Mucosa of descending colon (tissue), 3 donors: Measurements from ENCODE around the gene SSNA1. TPM values are rescaled to one million over a fixed set of nuclear protein-coding genes. Genes with fewer than 3 reads are reported as not detected.

Experiments
- ATAC-seq: fragments of 200-7000 bp; cut with Tn5 transposase; one replicate; pipeline ENCODE4 v1.9.1; 2020; ENCODE audit warnings: mild to moderate bottlenecking, moderate library complexity
- DNase-seq, 3 donors: peaks; one replicate each; pipeline ENCODE4 v3.0.0-alpha.2; 2020
- H3K36me3 ChIP-seq: fragments of 200-600 bp; one replicate; pipeline ENCODE4 v1.8.0; 2021; ENCODE audit warnings: low read depth, mild to moderate bottlenecking
- H3K4me1 ChIP-seq: fragments of 200-600 bp; one replicate; pipeline ENCODE4 v1.8.0; 2021; ENCODE audit warnings: low read depth, mild to moderate bottlenecking
- H3K4me3 ChIP-seq: fragments of 200-600 bp; one replicate; pipeline ENCODE4 v1.8.0; 2021; ENCODE audit warnings: mild to moderate bottlenecking
- H3K9me3 ChIP-seq: fragments of 200-600 bp; one replicate; pipeline ENCODE4 v1.8.0; 2021; ENCODE audit warnings: mild to moderate bottlenecking
- CTCF ChIP-seq: fragments of 200-600 bp; IDR thresholded peaks from one replicate; pipeline ENCODE4 v1.8.0; 2022; ENCODE audit warnings: antibody characterized with exemption, mild to moderate bottlenecking
- intact Hi-C, 2 donors: fragments of 100-400 bp; cut with DNase I in 1 of 2; cut with micrococcal nuclease in 1 of 2; formaldehyde crosslinking; loops; one replicate each; pipeline versions ENCODE4 v1.11.0 to v1.11.1; 2022; cut with DNase I, micrococcal nuclease
- total RNA-seq, 3 donors: library from RNA; stranded (reverse); fragmentation: NEBNext Ultra II Directional in 2 of 3; extraction: Animal tissue kit (Norgen Biotek cat#: 25700) in 2 of 3; gene quantifications; one replicate each; pipeline versions ENCODE4 v1.2.1 to v1.2.4, GENCODE V29; 2021 to 2023
- donor health status: DM: no; HTN: no; CAD: no; lungs with moderate emphysema.
- donor health status: DM: no; HTN: no; CAD: no.
- donor health status: DM: no; HTN: yes; CAD: no.

SSNA1 gene
- total RNA-seq, 3 donors from 2014 or later, result 56.7 to 71.1 (median 64.0) TPM

GRCh38 chr9:137168904-137169856 lies 19.3 kb upstream of the SSNA1 start:
- DNase-seq (peak in 2 of 3 donors; percentile 53 to 71), ATAC-seq (peak; percentile 61)
- TF ChIP-seq CTCF, result no peak
- peaks cover 34% of the 10 kb centered on the region for H3K4me1 ChIP-seq
- peak overlapping the region; percentile 11 for H3K4me3 ChIP-seq
- intact Hi-C loops, result no loop called here
- no peaks in the 10 kb centered on the region for H3K36me3 ChIP-seq
- no peaks in the 10 kb centered on the region for H3K9me3 ChIP-seq

GRCh38 chr9:137169896-137170358 lies 18.5 kb upstream of the SSNA1 start, which contains the start of gene LRRC26:
Gene LRRC26 (minus strand): TSS chr9:137170051. CDS start chr9:137169943, 108 bp downstream.
- no peaks in the 10 kb centered on the region for H3K36me3 ChIP-seq
- intact Hi-C loops, result no loop called here
- peak within 1 kb of the TSS; percentile 11 for H3K4me3 ChIP-seq
- H3K4me1 ChIP-seq, result peaks cover 42% of the 10 kb centered on the region
- peak; percentile 63 to 77 (median 73) for DNase-seq
- peak; percentile 35 for ATAC-seq
- TF ChIP-seq CTCF, result no peak
- H3K9me3 ChIP-seq, result no peaks in the 10 kb centered on the region

GRCh38 chr9:137170486-137171148 lies 17.9 kb upstream of the SSNA1 start:
- Histone ChIP-seq H3K4me1 (peaks cover 49% of the 10 kb centered on the region), H3K4me3 (no peak overlapping the region), H3K36me3 (no peaks in the 10 kb centered on the region), H3K9me3 (no peaks in the 10 kb centered on the region)
- ATAC-seq (no peak), DNase-seq (no peak)
- no peak for TF ChIP-seq CTCF
- intact Hi-C loops, result no loop called here

GRCh38 chr9:137171149-137171900 lies 17.2 kb upstream of the SSNA1 start:
- no peak for ATAC-seq
- H3K9me3 ChIP-seq, result no peaks in the 10 kb centered on the region
- H3K36me3 ChIP-seq, result no peaks in the 10 kb centered on the region
- H3K4me3 ChIP-seq, result no peak overlapping the region
- peaks cover 54% of the 10 kb centered on the region for H3K4me1 ChIP-seq
- TF ChIP-seq CTCF, result no peak
- intact Hi-C loops, result no loop called here
- DNase-seq, result no peak
